ENCODE data around the gene AP1B1.
"Not testable (repeated sequence)": the region's sequence is repeated elsewhere in the genome, so short reads cannot be mapped to it uniquely, and the experiment has no call there.

AP1B1 gene

DNA sequence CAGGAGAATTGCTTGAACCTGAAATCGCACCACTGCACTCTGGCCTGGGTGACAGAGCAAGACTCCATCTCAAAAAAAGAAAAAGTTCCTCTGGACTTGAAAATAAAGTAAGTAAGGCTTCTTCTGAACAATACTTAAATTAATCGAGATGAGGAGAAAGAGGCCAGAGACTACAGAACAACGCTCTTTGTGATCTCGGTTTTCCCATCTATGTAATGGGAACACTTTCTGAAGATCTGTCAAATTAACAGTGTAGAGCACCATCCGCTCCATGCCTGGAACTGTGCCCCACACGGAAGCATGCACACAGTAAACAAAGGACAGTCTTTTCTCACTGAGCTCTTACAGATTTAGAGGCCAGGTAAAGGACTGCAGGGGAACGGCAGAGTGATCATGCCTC, 9.1 kb downstream of the AP1B1 start:
- no peak overlapping the region for H3K4me3 ChIP-seq (ENCODE audit: low read length)
- TF ChIP-seq ZNF274 (IDR thresholded peaks at IDR 0.05; ENCODE audit: low read depth, low read length): no peak

DNA sequence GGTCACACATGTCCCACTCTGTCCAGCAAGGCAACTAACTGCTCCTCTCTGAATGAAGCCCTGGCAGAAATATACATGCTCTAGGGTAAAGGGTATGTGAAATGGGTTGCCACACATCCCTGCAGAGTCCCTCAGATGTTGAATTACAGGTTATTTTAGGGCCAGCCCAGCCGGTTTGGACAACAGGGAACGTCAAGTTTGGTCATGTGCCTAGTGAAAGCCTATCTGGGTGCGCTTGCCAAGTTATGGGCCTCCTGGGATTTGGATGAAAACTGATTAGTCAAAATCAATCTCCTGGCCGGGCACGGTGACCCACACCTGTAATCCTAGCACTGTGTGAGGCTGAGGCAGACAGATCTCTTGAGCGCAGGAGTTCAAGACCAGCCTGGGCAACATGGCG, 10.4 kb downstream of the AP1B1 start:
- no peak for TF ChIP-seq ZNF274 (IDR thresholded peaks at IDR 0.05; ENCODE audit: low read depth, low read length)
- no peak overlapping the region for H3K4me3 ChIP-seq (ENCODE audit: low read length)

DNA sequence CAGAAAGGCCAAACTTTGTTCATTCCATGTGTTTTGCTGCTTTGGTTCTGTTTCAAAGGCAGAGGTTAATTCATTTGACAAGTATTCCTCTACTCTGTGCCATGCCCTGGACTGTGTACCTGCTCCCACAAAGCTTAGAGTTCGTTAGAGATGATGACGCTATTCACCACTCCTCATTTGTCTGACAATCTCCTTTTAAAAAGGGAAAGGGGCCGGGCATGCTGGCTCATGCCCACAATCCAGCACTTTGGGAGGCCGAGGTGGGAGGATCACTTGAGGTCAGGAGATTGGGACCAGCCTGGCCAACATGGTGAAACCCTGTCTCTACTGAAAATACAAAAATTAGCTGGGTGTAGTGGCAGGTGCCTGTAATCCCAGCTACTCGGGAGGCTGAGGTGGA, 11.7 kb downstream of the AP1B1 start:
- not testable (repeated sequence) for H3K4me3 ChIP-seq (ENCODE audit: low read length)

DNA sequence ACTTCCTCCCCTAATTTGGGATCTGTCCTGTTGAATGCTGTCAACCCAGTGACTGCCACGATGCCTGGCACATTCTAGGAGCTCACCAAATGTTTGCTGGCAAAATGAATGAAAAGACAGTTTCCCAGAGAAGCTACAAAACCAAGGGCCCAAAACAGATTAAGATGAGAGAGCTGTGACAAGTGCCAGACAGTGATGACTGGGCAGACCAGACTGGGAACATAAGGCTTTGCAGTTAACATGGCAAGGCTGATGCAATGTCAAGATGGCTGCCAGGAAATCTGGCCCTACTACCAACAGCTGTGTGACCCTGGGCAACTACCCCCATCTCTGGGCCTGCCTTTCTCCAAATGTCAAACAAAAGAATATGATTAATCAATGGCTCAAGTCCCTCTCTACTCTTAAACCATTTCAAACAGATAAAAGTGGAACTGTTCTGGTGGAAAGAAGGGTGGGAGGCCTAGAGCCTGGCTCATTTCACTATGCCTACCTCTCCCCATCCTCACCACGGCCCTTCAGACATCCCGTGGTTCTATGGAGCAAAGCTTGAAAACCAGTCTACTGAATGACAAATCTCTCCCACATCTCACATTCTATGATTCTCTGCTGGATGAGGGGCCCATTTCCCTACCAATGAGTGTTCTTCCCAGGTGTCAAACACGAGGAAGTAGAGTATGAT, 12.8 kb downstream of the AP1B1 start:
- no peak for TF ChIP-seq ZNF274 (IDR thresholded peaks at IDR 0.05; ENCODE audit: low read depth, low read length)
- H3K4me3 ChIP-seq (ENCODE audit: low read length): no peak overlapping the region

DNA sequence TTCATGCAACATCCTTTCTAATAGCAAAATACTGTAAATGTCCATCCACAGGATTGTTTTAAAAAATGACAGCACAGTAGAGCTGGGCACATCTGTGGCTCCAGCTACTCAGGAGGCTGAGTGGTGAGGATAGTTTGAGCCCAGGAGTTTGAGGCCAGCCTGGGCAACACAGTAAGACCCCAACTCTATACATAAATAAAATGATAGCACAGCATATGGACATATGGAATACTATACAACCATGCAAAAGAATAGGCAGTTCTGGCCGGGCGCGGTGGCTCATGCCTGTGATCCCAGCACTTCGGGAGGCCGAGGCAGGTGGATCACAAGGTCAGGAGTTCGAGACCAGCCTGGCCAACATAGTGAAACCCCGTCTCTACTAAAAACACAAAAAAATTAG, 13.6 kb downstream of the AP1B1 start:
- H3K4me3 ChIP-seq (ENCODE audit: low read length): not testable (repeated sequence)

DNA sequence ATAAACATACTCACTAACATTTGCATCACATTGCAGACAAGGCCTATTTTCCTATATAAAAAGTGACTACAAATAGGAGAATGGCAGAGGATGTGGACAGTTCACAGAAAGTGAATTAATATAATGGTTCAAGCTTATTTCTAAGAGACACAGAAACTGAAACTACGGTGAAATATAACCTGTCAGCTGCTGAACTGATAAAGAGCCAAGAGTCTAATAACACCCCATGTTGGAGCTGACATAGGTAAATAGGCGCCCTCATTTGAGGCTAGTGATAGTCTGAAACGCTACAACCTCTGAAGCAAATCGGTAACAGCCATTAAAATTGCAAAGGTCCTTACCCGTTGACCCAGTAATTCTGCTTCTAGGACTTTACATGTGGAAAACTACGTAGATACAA, 14.0 kb downstream of the AP1B1 start:
- no peak for TF ChIP-seq ZNF274 (IDR thresholded peaks at IDR 0.05; ENCODE audit: low read depth, low read length)
- H3K4me3 ChIP-seq (ENCODE audit: low read length): no peak overlapping the region

DNA sequence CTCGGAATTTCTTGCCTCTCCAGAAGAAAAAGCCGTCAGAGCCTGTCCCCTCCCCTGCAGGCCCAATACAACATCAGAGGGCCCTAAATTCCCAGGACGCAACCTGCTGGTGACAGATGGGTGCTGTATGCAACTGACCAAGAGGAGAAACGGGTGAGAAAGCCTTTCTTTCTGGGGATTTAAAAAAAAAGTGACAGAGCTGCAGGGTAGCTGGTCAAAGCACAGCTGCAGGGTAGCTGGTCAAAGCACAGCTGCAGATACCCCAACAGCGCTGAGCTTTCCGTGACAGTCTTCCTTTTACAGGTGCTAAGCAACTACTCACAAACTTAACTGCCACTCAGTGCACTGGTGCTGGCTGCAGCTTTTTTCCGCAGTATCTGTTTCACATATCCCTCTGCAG, 17.8 kb downstream of the AP1B1 start:
- TF ChIP-seq ZNF274 (IDR thresholded peaks at IDR 0.05; ENCODE audit: low read depth, low read length): no peak

DNA sequence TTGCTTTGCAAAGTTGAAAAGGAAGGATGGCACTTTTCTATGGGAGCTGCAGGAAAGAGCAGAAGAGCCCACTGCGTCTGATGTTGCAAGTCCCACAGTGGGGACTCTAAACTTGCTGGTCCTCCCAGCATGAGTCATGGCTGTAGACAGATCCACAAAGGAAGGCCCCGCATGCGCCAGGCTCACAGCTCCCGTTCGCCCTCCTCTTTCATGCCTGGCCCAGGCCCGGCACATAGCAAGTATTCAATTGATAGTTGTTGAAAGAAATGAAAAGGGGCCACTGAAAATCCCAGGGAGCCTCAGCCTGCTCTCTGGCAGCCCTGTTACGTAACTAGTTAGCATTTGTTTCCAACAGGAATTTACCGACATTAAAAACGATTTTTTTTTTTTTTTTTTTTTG, 18.9 kb downstream of the AP1B1 start:
- H3K4me3 ChIP-seq (ENCODE audit: low read length): no peak overlapping the region
- no peak for TF ChIP-seq ZNF274 (IDR thresholded peaks at IDR 0.05; ENCODE audit: low read depth, low read length)

More for the DNA sequence above, 17.8 kb downstream of the AP1B1 start:
- H3K4me3 ChIP-seq (ENCODE audit: low read length): no peak overlapping the region

DNA sequence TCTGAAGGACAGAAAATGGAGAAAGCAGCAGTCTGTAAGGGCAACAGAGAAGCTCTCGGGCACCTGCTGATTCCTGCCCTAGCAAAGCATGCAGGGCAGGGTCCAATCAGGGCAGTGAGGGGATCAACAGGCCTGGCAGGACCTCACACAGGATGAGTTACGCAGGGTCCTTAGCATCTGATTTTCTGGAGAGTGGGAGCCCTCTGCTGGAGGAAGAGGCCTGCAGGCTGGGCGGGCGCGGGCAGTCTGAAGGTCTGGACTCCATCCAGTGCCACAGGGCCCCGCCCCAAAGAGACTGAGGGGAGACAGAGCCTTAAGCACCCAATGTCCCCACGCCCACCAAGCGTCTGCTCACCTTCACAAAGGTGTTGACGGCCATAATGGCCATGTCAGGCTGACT, 28.9 kb downstream of the AP1B1 start:
- no peak for TF ChIP-seq ZNF274 (IDR thresholded peaks at IDR 0.05; ENCODE audit: low read depth, low read length)
- H3K4me3 ChIP-seq (ENCODE audit: low read length): no peak overlapping the region

DNA sequence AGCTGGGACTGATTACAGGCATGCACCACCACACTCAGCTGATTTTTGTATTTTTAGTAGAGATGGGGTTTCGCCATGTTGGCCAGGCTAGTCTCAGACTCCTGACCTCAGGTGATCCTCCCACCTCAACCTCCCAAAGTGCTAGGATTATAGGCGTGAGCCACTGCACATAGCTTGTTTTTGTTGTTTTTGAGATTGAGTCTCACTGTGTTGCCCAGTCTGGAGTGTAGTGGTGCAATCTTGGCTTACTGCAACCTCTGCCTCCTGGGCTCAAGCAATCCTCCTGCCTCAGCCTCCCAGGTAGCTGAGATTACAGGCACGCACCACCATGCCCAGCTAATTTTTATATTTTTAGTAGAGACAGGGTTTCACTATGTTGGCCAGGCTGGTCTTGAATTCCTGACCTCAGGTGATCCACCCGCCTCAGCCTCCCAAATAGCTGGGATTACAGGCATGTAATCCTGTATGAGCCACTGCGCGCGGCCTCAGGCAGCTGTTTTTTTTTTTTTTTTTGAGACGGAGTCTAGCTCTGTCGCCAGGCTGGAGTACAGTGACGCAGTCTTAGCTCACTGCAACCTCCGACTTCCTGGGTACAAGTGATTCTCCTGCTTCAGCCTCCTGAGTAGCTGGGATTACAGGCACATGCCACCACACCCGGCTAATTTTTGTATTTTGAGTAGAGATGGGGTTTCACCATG, 31.0 kb downstream of the AP1B1 start:
- H3K4me3 ChIP-seq (ENCODE audit: low read length): not testable (repeated sequence)

DNA sequence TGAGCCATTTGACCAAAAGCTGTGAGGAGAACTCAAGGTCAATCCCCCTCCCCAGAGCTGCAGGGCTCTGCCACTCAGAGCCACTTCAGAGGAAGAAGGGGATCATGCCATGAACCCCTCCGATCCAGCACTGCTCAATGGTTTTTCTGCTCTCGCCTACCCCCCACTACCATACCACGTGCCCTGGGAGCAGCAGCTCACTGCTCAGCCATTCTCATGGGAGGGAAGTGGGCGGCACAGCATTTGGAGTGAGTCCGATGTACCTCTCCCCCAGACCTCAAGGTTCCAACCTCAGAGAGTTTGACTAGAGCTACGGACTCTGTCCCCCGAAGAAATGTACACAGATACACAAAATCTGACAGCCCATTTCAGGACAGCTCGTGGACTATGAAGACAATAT, 34.5 kb downstream of the AP1B1 start:
- H3K4me3 ChIP-seq (ENCODE audit: low read length): no peak overlapping the region
- TF ChIP-seq ZNF274 (IDR thresholded peaks at IDR 0.05; ENCODE audit: low read depth, low read length): no peak

DNA sequence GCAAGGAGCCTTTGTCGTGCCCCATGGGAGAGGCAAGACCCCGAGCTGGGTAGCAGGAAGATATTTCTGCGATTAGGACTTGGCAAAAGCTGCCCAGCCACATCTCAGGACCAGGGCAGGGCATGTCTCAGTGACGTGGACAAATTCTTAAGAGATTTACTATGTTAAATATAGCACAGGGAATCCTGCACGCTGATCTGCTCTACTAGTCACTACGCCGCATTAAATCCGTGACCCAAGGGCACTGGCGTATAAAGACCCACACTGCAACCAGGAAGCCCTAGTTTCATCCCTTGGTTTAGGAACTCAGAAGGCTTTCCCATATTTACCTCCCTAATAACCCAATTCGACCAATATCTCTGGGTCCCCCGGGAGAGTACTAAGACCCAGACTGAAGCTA, 35.1 kb downstream of the AP1B1 start:
- no peak for TF ChIP-seq ZNF274 (IDR thresholded peaks at IDR 0.05; ENCODE audit: low read depth, low read length)
- H3K4me3 ChIP-seq (ENCODE audit: low read length): no peak overlapping the region

DNA sequence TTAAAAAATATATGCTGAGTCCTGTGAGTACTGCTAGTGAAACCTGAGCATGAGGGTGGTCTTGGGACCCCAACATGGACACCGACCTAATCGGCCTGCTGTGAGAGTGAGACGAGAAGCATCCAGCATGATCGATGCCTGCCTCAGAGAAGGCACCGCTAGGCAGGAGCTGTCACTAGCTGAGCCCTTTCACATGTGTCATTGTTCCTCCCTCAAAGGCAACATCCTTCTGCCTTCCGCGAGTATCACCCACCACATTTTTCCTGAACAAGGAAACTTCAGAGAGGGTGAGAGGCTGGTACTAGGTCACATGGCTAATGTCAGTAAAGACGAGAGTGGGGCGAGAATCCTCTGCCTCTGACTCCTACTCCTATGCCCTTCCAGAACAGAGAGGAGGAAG, 35.6 kb downstream of the AP1B1 start:
- TF ChIP-seq ZNF274 (IDR thresholded peaks at IDR 0.05; ENCODE audit: low read depth, low read length): no peak
- H3K4me3 ChIP-seq (ENCODE audit: low read length): no peak overlapping the region

DNA sequence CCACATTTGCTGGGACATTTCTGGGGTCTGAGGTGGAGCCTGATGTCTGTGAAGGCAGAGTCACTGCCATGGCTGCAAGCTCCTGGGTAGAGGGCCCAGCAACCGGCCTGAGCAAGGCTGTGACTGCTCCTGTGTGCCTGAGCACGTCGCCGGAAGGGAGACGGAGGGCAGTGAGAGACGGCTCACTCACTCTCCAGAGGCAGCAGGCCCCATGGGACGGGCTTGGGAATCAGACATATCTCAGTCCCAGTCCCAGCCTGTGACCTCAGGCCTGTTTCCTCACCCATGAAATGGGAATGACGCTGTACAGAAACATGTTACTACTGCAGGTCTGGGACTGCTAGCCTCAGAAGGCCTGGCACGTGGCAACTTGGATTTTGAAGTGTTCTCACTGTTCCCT, 36.5 kb downstream of the AP1B1 start:
- no peak for TF ChIP-seq ZNF274 (IDR thresholded peaks at IDR 0.05; ENCODE audit: low read depth, low read length)
- no peak overlapping the region for H3K4me3 ChIP-seq (ENCODE audit: low read length)

DNA sequence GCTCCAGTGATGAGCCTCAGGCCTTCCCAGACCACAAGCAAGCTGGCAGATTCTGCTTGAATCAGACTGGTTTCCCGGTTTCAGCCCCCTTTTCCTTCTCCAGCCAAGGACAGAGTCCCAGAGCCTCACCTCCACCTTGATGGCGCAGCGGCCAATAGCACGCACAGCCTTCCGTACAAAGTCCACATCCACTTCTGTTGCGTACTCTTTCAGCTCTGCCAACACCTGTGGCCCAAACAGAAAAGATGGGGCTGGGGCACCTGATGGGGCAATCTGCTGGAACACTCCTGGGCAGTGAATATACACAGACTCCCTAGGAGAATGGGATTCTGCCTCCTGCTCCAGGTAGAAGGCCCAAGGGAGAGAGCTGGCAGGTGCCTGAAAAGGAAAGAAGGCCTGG, 37.3 kb downstream of the AP1B1 start:
- no peak overlapping the region for H3K4me3 ChIP-seq (ENCODE audit: low read length)
- no peak for TF ChIP-seq ZNF274 (IDR thresholded peaks at IDR 0.05; ENCODE audit: low read depth, low read length)

DNA sequence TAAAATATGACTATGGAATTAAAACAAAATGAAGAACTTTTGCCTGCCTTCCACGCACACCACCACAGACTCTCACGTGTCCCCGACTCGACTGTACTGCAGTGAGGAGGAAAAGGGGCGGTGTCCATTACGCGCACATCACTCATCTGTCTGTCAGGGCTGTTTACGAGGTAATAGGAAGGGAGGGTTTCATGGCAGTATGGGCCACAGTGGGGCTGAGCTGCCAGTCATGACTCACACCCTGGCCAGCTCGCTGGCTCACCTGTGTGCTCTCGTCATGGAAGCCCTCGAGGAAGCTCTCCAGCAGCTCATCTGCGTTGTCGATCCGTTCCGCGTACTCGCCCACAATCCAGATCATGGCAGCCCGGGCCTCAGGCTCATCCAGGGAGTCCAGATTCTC, 39.4 kb downstream of the AP1B1 start:
- no peak for TF ChIP-seq ZNF274 (IDR thresholded peaks at IDR 0.05; ENCODE audit: low read depth, low read length)

More for the DNA sequence above, 39.4 kb downstream of the AP1B1 start:
- no peak overlapping the region for H3K4me3 ChIP-seq (ENCODE audit: low read length)

Measured in GM08714 (cell line).